Ascending aorta (tissue), 2 donors: ENCODE results near the gene UBA3. TPM values are rescaled to one million over a fixed set of nuclear protein-coding genes. Genes with fewer than 3 reads are reported as not detected.

Source experiments
- DNase-seq, 2 donors: peaks; one replicate each; pipeline ENCODE4 v3.0.0-alpha.2; 2019; ENCODE audit warnings: low spot score in 2 of 2
- H3K27ac ChIP-seq, 2 donors: fragments of 200-600 bp; sonication (generic); one replicate each; pipeline ENCODE4 v1.5.1; 2016 to 2017; ENCODE audit warnings: mild to moderate bottlenecking in 1 of 2
- H3K27me3 ChIP-seq: fragments of 200-600 bp; sonication (generic); one replicate; pipeline ENCODE4 v1.5.1; 2017
- H3K36me3 ChIP-seq, 2 donors: fragments of 200-600 bp; sonication (generic); one replicate each; pipeline ENCODE4 v1.5.1; 2016
- H3K4me1 ChIP-seq, 2 donors: fragments of 200-600 bp; sonication (generic); one replicate each; pipeline ENCODE4 v1.5.1; 2016 to 2017; ENCODE audit warnings: mild to moderate bottlenecking in 1 of 2
- H3K4me3 ChIP-seq, 2 donors: fragments of 200-600 bp; sonication (generic); one replicate each; pipeline ENCODE4 v1.5.1; 2016 to 2017; ENCODE audit warnings: mild to moderate bottlenecking in 1 of 2
- H3K9me3 ChIP-seq, 2 donors: fragments of 200-600 bp; sonication (generic); one replicate each; pipeline ENCODE4 v1.5.1; 2016
- intact Hi-C: fragments of 100-400 bp; cut with DNase I; formaldehyde crosslinking; loops from one replicate; pipeline ENCODE4 v1.15.1; 2023
- total RNA-seq: library from RNA; depleted of rRNA; stranded (reverse); fragments of >200 nt; gene quantifications from one replicate; pipeline ENCODE4 v1.1.0, GENCODE V29; 2016
- TF ChIP-seq, protein P1 (sequence below), 3 experiments: fragments of 200-600 bp in 2 of 3; fragments of 450-650 bp in 1 of 3; sonication (generic) in 2 of 3; IDR thresholded peaks; one replicate each; pipeline ENCODE4 v1.5.1; 2016 to 2019; ENCODE audit warnings: antibody characterized with exemption in 3 of 3, mild to moderate bottlenecking in 1 of 3, moderate library complexity in 1 of 3

UBA3 gene
- total RNA-seq, 1 donor from 2014 or later: 18.2 TPM

DNA sequence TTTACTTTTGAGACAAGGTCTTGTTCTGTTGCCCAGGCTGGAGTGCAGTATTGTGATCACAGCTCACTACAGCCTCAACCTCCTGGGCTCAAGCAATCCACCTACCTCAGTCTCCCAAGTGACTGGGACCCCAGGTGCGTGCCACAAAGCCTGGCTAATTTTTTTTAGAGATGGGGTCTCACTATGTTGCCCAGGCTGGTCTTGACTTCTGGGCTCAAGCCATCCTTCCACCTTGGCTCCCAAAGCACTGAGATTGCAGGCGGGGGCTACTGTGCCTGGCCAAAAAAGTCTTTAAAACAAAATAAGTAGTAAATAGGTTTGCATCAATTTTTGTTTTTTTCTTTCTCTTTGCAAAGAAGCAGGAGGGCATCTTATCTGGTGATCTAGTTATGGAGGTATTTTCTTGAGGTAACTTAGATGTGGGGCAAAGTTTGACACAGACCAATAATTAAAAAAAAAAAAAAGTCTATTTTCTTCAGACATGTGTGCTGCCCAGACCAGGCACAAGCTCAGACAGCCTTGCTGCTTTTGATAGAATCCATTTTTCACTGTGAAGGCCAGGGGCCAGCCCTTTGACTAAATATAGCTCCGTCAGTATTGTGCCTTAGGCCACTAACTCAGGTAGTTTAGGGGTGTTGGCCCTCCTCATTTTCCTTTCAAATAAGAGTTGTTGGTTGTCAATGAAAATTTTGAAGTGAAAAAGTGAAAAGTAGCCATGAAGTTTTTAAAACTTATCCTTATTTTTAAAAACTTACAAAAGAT lies 7.0 kb upstream of the UBA3 start:
- peak overlapping the region; percentile 94 for H3K27ac ChIP-seq
- TF ChIP-seq, protein P1, sequence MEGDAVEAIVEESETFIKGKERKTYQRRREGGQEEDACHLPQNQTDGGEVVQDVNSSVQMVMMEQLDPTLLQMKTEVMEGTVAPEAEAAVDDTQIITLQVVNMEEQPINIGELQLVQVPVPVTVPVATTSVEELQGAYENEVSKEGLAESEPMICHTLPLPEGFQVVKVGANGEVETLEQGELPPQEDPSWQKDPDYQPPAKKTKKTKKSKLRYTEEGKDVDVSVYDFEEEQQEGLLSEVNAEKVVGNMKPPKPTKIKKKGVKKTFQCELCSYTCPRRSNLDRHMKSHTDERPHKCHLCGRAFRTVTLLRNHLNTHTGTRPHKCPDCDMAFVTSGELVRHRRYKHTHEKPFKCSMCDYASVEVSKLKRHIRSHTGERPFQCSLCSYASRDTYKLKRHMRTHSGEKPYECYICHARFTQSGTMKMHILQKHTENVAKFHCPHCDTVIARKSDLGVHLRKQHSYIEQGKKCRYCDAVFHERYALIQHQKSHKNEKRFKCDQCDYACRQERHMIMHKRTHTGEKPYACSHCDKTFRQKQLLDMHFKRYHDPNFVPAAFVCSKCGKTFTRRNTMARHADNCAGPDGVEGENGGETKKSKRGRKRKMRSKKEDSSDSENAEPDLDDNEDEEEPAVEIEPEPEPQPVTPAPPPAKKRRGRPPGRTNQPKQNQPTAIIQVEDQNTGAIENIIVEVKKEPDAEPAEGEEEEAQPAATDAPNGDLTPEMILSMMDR (IDR thresholded peaks at IDR 0.05): no peak
- intact Hi-C loops: no loop called here

DNA sequence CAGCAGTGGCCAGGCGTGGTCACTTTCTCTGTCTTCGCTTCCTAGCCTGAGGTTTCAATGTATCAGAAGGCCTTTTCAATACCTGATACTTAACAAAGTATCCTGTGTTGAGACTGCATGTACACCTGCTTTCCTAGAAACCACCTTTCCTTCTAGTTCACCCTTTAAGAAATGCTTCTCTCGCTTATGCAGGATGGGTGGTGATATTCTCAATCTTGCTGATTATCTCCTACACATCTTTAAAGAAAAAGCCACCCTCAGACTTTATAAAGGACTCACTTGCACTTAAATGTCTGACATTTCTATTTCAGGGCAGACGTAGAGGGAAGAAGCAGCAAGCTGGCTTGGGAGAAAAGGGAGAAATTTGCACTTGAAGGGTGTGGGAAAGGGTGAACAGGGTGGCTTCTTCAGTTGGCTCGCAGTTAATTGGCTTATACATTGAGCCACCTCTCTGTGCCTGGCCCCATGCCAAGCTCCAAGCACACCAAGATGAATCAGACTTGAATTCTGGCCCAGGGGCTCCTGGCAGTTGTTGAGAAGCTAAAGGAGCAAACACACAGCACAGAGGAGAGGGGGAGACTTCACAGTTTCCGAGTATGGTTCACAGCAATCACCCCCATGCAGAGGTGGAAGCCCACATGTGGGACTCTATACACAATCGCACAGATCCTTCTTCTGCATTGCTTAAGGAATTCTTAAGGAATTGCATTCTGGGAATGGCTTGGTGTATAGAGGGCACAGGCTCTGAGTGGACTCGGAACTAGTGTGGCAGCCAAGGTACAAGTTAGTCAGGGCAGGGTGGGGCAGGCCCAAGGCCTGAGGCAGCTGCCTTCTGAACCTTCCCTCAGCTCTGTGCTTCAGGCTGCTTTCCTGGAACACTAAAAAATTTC lies 5.9 kb upstream of the UBA3 start:
- Histone ChIP-seq H3K36me3 (no peaks in the 10 kb centered on the region), H3K4me1 (peaks cover 11 to 61% of the 10 kb centered on the region in 2 donors), H3K4me3 (peak overlapping the region; percentile 54 to 87), H3K9me3 (no peaks in the 10 kb centered on the region), H3K27ac (peak overlapping the region; percentile 94), H3K27me3 (no peaks in the 10 kb centered on the region)
- intact Hi-C loops: no loop called here
- peak; percentile 79 to 96 for DNase-seq
- TF ChIP-seq, protein P1 (IDR thresholded peaks at IDR 0.05): no peak

More for the DNA sequence above, 7.0 kb upstream of the UBA3 start:
- H3K4me3 ChIP-seq: peak overlapping the region; percentile 54 to 87
- peaks cover 14 to 70% of the 10 kb centered on the region in 2 donors for H3K4me1 ChIP-seq
- no peak for DNase-seq
- no peaks in the 10 kb centered on the region for H3K27me3 ChIP-seq
- H3K36me3 ChIP-seq: no peaks in the 10 kb centered on the region
- no peaks in the 10 kb centered on the region for H3K9me3 ChIP-seq

DNA sequence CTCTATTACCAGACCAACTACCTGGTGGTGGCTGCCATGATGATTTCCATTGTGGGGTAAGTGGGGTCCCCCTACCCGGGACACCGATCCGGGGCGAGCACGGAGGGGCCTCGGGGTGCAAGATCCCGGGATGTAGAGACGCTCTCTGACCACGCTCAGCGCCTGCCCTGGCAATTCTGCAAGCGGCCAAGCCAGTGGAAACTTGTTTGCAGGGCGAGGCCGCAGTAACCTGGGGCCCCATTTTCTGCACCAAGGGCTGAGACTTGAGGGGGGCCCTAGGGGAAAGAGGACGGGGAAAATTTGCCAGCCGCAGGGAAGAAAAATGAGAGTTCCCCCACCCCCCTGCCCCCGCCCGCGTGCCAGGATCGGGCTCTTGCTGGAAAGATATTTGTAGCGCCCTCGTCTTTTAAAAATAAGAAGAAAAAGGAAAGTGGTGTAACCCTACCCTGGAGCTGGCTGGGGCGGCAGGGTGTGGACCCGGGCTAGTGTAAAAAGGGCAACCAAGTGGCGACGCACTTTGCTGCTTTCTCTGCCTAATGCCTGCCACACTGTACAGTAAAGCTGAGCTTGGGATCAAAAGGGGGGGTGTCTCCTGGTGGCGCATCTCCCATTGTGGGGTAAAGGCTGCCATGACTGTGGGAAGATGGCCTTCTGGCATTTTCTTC lies 5.1 kb upstream of the UBA3 start:
- TF ChIP-seq, protein P1 (IDR thresholded peaks at IDR 0.05): no peak
- no peaks in the 10 kb centered on the region for H3K36me3 ChIP-seq
- H3K9me3 ChIP-seq: no peaks in the 10 kb centered on the region
- no peaks in the 10 kb centered on the region for H3K27me3 ChIP-seq
- H3K27ac ChIP-seq: peak overlapping the region; percentile 94
- DNase-seq: no peak
- peak overlapping the region; percentile 54 to 87 for H3K4me3 ChIP-seq
- H3K4me1 ChIP-seq: peaks cover 11 to 59% of the 10 kb centered on the region in 2 donors
- intact Hi-C loops: no loop called here

DNA sequence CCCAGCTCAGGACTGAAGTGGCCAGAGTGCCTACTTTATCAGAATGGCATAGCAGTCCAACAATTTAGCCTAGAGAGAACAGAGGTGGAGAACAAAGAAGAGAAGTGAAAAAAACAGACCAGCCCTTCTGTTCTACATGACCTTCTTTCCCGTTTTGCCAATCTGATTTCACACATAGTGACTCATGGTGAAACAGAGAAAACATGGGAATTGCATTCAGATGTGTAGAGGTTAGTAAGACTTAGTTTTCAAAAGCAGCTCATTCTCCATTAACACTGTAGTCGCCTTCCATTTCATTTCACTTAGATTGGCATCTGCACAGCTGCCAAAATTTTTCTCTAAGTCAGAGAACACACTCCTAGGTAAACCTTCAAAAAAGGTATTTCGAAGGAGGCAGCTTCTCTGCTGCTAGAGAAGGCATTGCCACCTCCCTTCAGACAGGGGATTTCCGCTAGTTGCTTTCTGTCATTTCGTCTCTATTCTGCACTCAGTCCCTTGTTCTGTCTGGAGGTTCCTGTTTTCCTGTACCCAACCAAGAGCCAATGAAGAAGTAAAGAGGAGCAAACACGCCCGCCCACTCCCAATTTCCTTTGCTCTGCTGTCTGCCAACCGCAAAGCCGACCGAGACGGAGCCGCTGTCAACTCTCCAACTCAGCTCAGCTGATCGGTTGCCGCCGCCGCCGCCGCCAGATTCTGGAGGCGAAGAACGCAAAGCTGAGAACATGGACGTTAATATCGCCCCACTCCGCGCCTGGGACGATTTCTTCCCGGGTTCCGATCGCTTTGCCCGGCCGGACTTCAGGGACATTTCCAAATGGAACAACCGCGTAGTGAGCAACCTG lies 4.4 kb upstream of the UBA3 start, which contains the start of gene ARL6IP5:
ARL6IP5 (plus strand) TSS at position 612 of the 842 bp plus-strand sequence; CDS start at position 723, 111 bp downstream.
- H3K4me1 ChIP-seq: peaks cover 11 to 51% of the 10 kb centered on the region in 2 donors
- TF ChIP-seq, protein P1 (IDR thresholded peaks at IDR 0.05): no peak
- intact Hi-C loops: no loop called here

More for the DNA sequence above, 4.4 kb upstream of the UBA3 start, which contains the start of gene ARL6IP5:
- H3K36me3 ChIP-seq: no peaks in the 10 kb centered on the region
- no peaks in the 10 kb centered on the region for H3K27me3 ChIP-seq
- H3K4me3 ChIP-seq: peak within 1 kb of the TSS; percentile 54 to 87
- no peaks in the 10 kb centered on the region for H3K9me3 ChIP-seq
- peak; percentile 74 to 96 for DNase-seq
- peak within 1 kb of the TSS; percentile 94 for H3K27ac ChIP-seq
